ENCODE measurements around the gene D2HGDH. TPM values are rescaled to one million over a fixed set of nuclear protein-coding genes. Genes with fewer than 3 reads are reported as not detected.

The D2HGDH gene
- total and polyA plus RNA-seq, 10 donors, result 18.8 to 69.8 (median 38.0) TPM

- no peak for DNase-seq
- H3K36me3 ChIP-seq, result peaks cover 6 to 40% (median 29%) of the 10 kb centered on the region in 6 donors
- TF ChIP-seq POLR2A (IDR thresholded peaks at IDR 0.05), result no peak
- no peaks in the 10 kb centered on the region for H3K27me3 ChIP-seq (replicated peaks in 1 of 7)
- intact Hi-C loops (cut with DNase I; ENCODE audit: low total_unique reads), result no loop called here
- H3K4me3 ChIP-seq, result peak overlapping the region; percentile 85 to 97 (median 94)
- H3K4me1 ChIP-seq, result peaks cover 6 to 31% (median 23%) of the 10 kb centered on the region in 6 donors
- H3K27ac ChIP-seq, result peak overlapping the region in 6 of 8 donors; percentile 79 to 97 (median 96)
- WGBS, 5 donors, result 47 to 80% (median 54%) methylated on average over 8 to 11 of the region's 11 CpGs
- peaks cover 0 to 13% (median 7%) of the 10 kb centered on the region in 8 donors for H3K9me3 ChIP-seq
These were observed 31.3 kb upstream of the D2HGDH start for GRCh38 chr2:241703032-241703604.

- no peak for DNase-seq
- Histone ChIP-seq H3K4me1 (peaks cover 6 to 18% (median 14%) of the 10 kb centered on the region in 6 donors), H3K36me3 (peaks cover 11 to 75% (median 60%) of the 10 kb centered on the region in 6 donors), H3K27ac (no peak overlapping the region), H3K9me3 (peaks cover 0 to 13% (median 7%) of the 10 kb centered on the region in 8 donors), H3K4me3 (no peak overlapping the region), H3K27me3 (replicated peaks in 1 of 7) (no peaks in the 10 kb centered on the region)
- 95 to 100% (median 96%) methylated on average over 6 of the region's 6 CpGs for WGBS, 5 donors
- TF ChIP-seq POLR2AphosphoS5 (IDR thresholded peaks at IDR 0.05) (no peak), POLR2A (IDR thresholded peaks at IDR 0.05) (no peak), CTCF (IDR thresholded peaks at IDR 0.05 in 8 of 11, conservative IDR thresholded peaks at IDR 0.05 in 3 of 11) (no peak)
- intact Hi-C loops (cut with DNase I; ENCODE audit: low total_unique reads), result no loop called here
These were observed 27.9 kb upstream of the D2HGDH start for GRCh38 chr2:241706537-241706936.

- Histone ChIP-seq H3K4me3 (no peak overlapping the region), H3K4me1 (peaks cover 0 to 3% (median under 1%) of the 10 kb centered on the region in 6 donors), H3K27me3 (replicated peaks in 1 of 7) (no peaks in the 10 kb centered on the region), H3K36me3 (peaks cover 15 to 98% (median 80%) of the 10 kb centered on the region in 6 donors), H3K27ac (no peak overlapping the region), H3K9me3 (peaks cover 0 to 13% (median 7%) of the 10 kb centered on the region in 8 donors)
- DNase-seq, result no peak
- intact Hi-C loops (cut with DNase I; ENCODE audit: low total_unique reads), result no loop called here
- TF ChIP-seq CTCF (IDR thresholded peaks at IDR 0.05 in 8 of 11, conservative IDR thresholded peaks at IDR 0.05 in 3 of 11) (no peak), POLR2A (IDR thresholded peaks at IDR 0.05) (no peak), POLR2AphosphoS5 (IDR thresholded peaks at IDR 0.05) (no peak)
- WGBS, 5 donors, result 87 to 91% (median 88%) methylated on average over 10 of the region's 10 CpGs
These were observed 25.6 kb upstream of the D2HGDH start for GRCh38 chr2:241708879-241709278.

- DNase-seq, result no peak
- 88 to 96% (median 95%) methylated on average over 13 to 16 of the region's 16 CpGs for WGBS, 5 donors
- TF ChIP-seq POLR2A (IDR thresholded peaks at IDR 0.05), result no peak
- TF ChIP-seq POLR2AphosphoS5 (IDR thresholded peaks at IDR 0.05), result no peak
- no peak for TF ChIP-seq CTCF (IDR thresholded peaks at IDR 0.05 in 8 of 11, conservative IDR thresholded peaks at IDR 0.05 in 3 of 11)
These were observed 15.3 kb upstream of the D2HGDH start for GRCh38 chr2:241719093-241719492.

More at GRCh38 chr2:241719093-241719492, 15.3 kb upstream of the D2HGDH start:
- Histone ChIP-seq H3K27ac (no peak overlapping the region), H3K4me3 (no peak overlapping the region), H3K27me3 (replicated peaks in 1 of 7) (no peaks in the 10 kb centered on the region), H3K36me3 (peaks cover 0 to 100% (median 66%) of the 10 kb centered on the region in 6 donors), H3K9me3 (peaks cover 0 to 16% (median 5%) of the 10 kb centered on the region in 8 donors), H3K4me1 (no peaks in the 10 kb centered on the region)
- intact Hi-C loops (cut with DNase I; ENCODE audit: low total_unique reads), result no loop called here

Measured in spleen (tissue), 11 donors.